Neural cell (in vitro differentiated cells): ENCODE data around the gene NCAPD3. TPM values are rescaled to one million over a fixed set of nuclear protein-coding genes. Genes with fewer than 3 reads are reported as not detected.

Source experiments
- H2AFZ ChIP-seq: fragments of 200-600, 300-800 bp; sonication (generic), shearing (Covaris generic); 2 replicates; pipeline ENCODE4 v1.6.0; 2014; ENCODE audit warnings: low read depth, mild to moderate bottlenecking, antibody characterized with exemption, low read length, moderate library complexity
- H3F3A ChIP-seq: fragments of 200-600 bp; shearing (Covaris generic); 2 replicates; pipeline ENCODE4 v1.6.1; 2016; ENCODE audit warnings: mild to moderate bottlenecking, moderate library complexity, mixed read lengths, antibody characterized with exemption, low read length; ENCODE audit not compliant: insufficient read depth, poor library complexity, severe bottlenecking
- H3K27ac ChIP-seq: fragments of 200-600, 300-800 bp; sonication (generic), shearing (Covaris generic); 2 replicates; pipeline ENCODE4 v1.5.1; 2014; ENCODE audit warnings: mild to moderate bottlenecking, low read length, moderate library complexity
- H3K27me3 ChIP-seq: fragments of 300-800, 200-600 bp; sonication (generic), shearing (Covaris generic); 2 replicates; pipeline ENCODE4 v1.6.0; 2014; ENCODE audit warnings: mild to moderate bottlenecking, low read depth, low read length, moderate library complexity; ENCODE audit not compliant: insufficient read depth
- H3K36me3 ChIP-seq: fragments of 300-800, 200-600 bp; sonication (generic), shearing (Covaris generic); 2 replicates; pipeline ENCODE4 v1.5.1; 2014; ENCODE audit warnings: mild to moderate bottlenecking, antibody characterized with exemption, low read length, moderate library complexity; ENCODE audit not compliant: insufficient read depth
- H3K4me2 ChIP-seq: fragments of 300-800, 200-600 bp; sonication (generic), shearing (Covaris generic); 2 replicates; pipeline ENCODE4 v1.6.0; 2014; ENCODE audit warnings: mild to moderate bottlenecking, low read length
- H3K4me3 ChIP-seq: fragments of 300-800, 200-600 bp; sonication (generic), shearing (Covaris generic); 2 replicates; pipeline ENCODE4 v1.5.1; 2014; ENCODE audit warnings: mild to moderate bottlenecking, low read length, moderate library complexity
- H3K79me2 ChIP-seq: fragments of 200-600 bp; shearing (Covaris generic); replicated peaks from 2 replicates; pipeline ENCODE4 v1.6.0; 2014; ENCODE audit warnings: mild to moderate bottlenecking, low read length, moderate library complexity; ENCODE audit not compliant: insufficient read depth
- H3K9ac ChIP-seq: fragments of 300-800, 200-600 bp; sonication (generic), shearing (Covaris generic); 2 replicates; pipeline ENCODE4 v1.6.1; 2016; ENCODE audit warnings: mild to moderate bottlenecking, low read length, mixed read lengths
- H3K9me2 ChIP-seq: fragments of 200-600 bp; shearing (Covaris generic); 2 replicates; pipeline ENCODE4 v1.6.1; 2016; ENCODE audit warnings: mild to moderate bottlenecking, low read length, mixed read lengths; ENCODE audit not compliant: insufficient read depth
- H3K9me3 ChIP-seq: fragments of 200-600, 300-800 bp; sonication (generic), shearing (Covaris generic); 2 replicates; pipeline ENCODE4 v1.6.1; 2016; ENCODE audit warnings: mild to moderate bottlenecking, mixed run types, low read length, moderate library complexity, mixed read lengths
- H4K20me1 ChIP-seq: fragments of 200-600 bp; shearing (Covaris generic); 2 replicates; pipeline ENCODE4 v1.6.1; 2016; ENCODE audit warnings: mild to moderate bottlenecking, mixed run types; ENCODE audit not compliant: insufficient read depth
- EP300 ChIP-seq: fragments of 450-650 bp; conservative IDR thresholded peaks from 2 replicates; pipeline ENCODE4 v1.6.1; 2014; ENCODE audit warnings: antibody characterized with exemption, mild to moderate bottlenecking, moderate library complexity; ENCODE audit not compliant: poor library complexity, severe bottlenecking
- EZH2 ChIP-seq: fragments of 200-600, 300-800 bp; shearing (Covaris generic), sonication (generic); IDR thresholded peaks from 2 replicates; pipeline ENCODE4 v1.6.1; 2014; ENCODE audit warnings: antibody characterized with exemption, low read length, borderline replicate concordance, mild to moderate bottlenecking; ENCODE audit not compliant: insufficient read depth, poor library complexity, severe bottlenecking
- MXI1 ChIP-seq: fragments of 450-650 bp; conservative IDR thresholded peaks from 2 replicates; pipeline ENCODE4 v1.6.1; 2014; ENCODE audit warnings: antibody characterized with exemption, mild to moderate bottlenecking; ENCODE audit not compliant: poor library complexity, severe bottlenecking
- POLR2AphosphoS5 ChIP-seq: IDR thresholded peaks from 2 replicates; pipeline ENCODE4 v1.6.1; 2012
- RAD21 ChIP-seq: fragments of 450-650 bp; conservative IDR thresholded peaks from 2 replicates; pipeline ENCODE4 v1.6.1; 2014; ENCODE audit warnings: antibody characterized with exemption, mild to moderate bottlenecking, moderate library complexity
- SMC3 ChIP-seq: fragments of 450-650 bp; conservative IDR thresholded peaks from 2 replicates; pipeline ENCODE4 v1.6.1; 2014; ENCODE audit warnings: antibody characterized with exemption, mild to moderate bottlenecking, moderate library complexity; ENCODE audit not compliant: poor library complexity
- TAF1 ChIP-seq: IDR thresholded peaks from 2 replicates; pipeline ENCODE4 v1.6.1; 2012; ENCODE audit warnings: low read depth
- polyA plus RNA-seq: library from polyadenylated mRNA; depleted of rRNA; stranded (reverse); fragments of >200 nt; gene quantifications from 2 replicates; pipeline ENCODE4 v1.2.3, GENCODE V29; 2014
- TF ChIP-seq, protein P1 (sequence below): IDR thresholded peaks from 2 replicates; pipeline ENCODE4 v1.6.1; 2012; ENCODE audit warnings: borderline replicate concordance
- TF ChIP-seq, protein P2 (sequence below): fragments of 450-650 bp; IDR thresholded peaks from 2 replicates; pipeline ENCODE4 v1.5.1; 2014; ENCODE audit warnings: antibody characterized with exemption, mild to moderate bottlenecking, moderate library complexity; ENCODE audit not compliant: poor library complexity, severe bottlenecking

Gene NCAPD3
- polyA plus RNA-seq, 1 donor from 2014 or later: 11.9 TPM

DNA sequence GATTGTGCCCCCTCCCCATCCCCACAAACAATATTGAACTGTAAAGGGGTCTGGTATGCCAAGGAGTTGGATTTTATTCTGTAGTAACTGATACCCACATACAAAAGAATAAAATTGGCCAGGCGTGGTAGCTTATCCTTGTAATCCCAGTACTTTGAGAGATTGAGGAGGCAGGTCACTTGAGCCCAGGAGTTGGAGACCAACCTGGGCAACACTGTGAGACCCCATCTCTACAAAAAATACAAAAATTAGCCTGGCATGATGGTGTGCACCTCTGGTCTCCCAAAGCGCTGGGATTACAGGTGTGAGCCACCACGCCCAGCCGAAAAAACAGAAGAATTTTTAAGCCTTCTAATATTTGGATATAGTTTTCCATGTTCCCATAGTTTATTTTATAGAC lies 48.2 kb upstream of the NCAPD3 start:
- Histone ChIP-seq H3K4me3 (no peak overlapping the region), H3K9me3 (no peaks in the 10 kb centered on the region), H3K9ac (no peak overlapping the region), H3K36me3 (no peaks in the 10 kb centered on the region), H3K9me2 (no peaks in the 10 kb centered on the region), H3K27ac (no peak overlapping the region), H3K79me2 (no peaks in the 10 kb centered on the region), H3F3A (no peaks in the 10 kb centered on the region), H3K27me3 (peaks cover 38% of the 10 kb centered on the region), H3K4me2 (no peak overlapping the region), H4K20me1 (no peaks in the 10 kb centered on the region), H2AFZ (no peak overlapping the region)
- TF ChIP-seq EP300 (no peak), MXI1 (no peak), EZH2 (no peak), RAD21 (no peak), POLR2AphosphoS5 (no peak)
- TF ChIP-seq, protein P1, sequence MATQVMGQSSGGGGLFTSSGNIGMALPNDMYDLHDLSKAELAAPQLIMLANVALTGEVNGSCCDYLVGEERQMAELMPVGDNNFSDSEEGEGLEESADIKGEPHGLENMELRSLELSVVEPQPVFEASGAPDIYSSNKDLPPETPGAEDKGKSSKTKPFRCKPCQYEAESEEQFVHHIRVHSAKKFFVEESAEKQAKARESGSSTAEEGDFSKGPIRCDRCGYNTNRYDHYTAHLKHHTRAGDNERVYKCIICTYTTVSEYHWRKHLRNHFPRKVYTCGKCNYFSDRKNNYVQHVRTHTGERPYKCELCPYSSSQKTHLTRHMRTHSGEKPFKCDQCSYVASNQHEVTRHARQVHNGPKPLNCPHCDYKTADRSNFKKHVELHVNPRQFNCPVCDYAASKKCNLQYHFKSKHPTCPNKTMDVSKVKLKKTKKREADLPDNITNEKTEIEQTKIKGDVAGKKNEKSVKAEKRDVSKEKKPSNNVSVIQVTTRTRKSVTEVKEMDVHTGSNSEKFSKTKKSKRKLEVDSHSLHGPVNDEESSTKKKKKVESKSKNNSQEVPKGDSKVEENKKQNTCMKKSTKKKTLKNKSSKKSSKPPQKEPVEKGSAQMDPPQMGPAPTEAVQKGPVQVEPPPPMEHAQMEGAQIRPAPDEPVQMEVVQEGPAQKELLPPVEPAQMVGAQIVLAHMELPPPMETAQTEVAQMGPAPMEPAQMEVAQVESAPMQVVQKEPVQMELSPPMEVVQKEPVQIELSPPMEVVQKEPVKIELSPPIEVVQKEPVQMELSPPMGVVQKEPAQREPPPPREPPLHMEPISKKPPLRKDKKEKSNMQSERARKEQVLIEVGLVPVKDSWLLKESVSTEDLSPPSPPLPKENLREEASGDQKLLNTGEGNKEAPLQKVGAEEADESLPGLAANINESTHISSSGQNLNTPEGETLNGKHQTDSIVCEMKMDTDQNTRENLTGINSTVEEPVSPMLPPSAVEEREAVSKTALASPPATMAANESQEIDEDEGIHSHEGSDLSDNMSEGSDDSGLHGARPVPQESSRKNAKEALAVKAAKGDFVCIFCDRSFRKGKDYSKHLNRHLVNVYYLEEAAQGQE: no peak
- TF ChIP-seq, protein P2, sequence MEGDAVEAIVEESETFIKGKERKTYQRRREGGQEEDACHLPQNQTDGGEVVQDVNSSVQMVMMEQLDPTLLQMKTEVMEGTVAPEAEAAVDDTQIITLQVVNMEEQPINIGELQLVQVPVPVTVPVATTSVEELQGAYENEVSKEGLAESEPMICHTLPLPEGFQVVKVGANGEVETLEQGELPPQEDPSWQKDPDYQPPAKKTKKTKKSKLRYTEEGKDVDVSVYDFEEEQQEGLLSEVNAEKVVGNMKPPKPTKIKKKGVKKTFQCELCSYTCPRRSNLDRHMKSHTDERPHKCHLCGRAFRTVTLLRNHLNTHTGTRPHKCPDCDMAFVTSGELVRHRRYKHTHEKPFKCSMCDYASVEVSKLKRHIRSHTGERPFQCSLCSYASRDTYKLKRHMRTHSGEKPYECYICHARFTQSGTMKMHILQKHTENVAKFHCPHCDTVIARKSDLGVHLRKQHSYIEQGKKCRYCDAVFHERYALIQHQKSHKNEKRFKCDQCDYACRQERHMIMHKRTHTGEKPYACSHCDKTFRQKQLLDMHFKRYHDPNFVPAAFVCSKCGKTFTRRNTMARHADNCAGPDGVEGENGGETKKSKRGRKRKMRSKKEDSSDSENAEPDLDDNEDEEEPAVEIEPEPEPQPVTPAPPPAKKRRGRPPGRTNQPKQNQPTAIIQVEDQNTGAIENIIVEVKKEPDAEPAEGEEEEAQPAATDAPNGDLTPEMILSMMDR: no peak

DNA sequence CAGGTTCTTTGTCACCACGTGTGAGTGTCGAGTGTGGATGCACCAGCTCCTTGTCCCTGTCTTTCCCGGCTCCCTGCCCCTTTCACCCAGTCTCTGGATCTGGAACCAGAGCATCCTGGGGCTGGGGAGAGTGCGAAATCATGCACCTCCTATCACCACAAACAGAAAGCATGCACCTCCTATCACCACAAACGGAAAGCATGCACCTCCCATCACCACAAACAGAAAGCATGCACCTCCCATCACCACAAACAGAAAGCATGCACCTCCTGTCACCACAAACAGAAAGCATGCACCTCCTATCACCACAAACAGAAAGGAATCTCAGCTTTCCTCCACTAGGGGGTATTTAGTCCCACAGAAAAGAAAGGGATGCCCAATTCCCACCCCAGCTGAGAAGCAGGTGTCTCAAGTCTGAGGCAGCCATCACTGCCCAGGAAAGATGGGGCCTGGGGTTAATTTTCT lies 46.5 kb upstream of the NCAPD3 start:
- Histone ChIP-seq H3K79me2 (no peaks in the 10 kb centered on the region), H3K9me2 (no peaks in the 10 kb centered on the region), H3K9ac (no peak overlapping the region), H3K27ac (no peak overlapping the region), H3K36me3 (peaks cover 1% of the 10 kb centered on the region), H3F3A (no peaks in the 10 kb centered on the region), H3K27me3 (peaks cover 21% of the 10 kb centered on the region), H3K4me3 (no peak overlapping the region), H4K20me1 (no peaks in the 10 kb centered on the region), H3K4me2 (no peak overlapping the region), H2AFZ (no peak overlapping the region), H3K9me3 (no peaks in the 10 kb centered on the region)
- TF ChIP-seq, protein P2: no peak
- no peak for TF ChIP-seq TAF1
- TF ChIP-seq RAD21: no peak
- TF ChIP-seq EZH2: no peak
- no peak for TF ChIP-seq EP300
- TF ChIP-seq SMC3: no peak
- TF ChIP-seq POLR2AphosphoS5: no peak
- TF ChIP-seq, protein P1: no peak
- TF ChIP-seq MXI1: no peak
